22Rv1 (cell line): ENCODE measurements around the gene RNF181.

Experiments
- CTCF ChIP-seq: fragments of 450-650 bp; IDR thresholded peaks from 2 replicates; pipeline ENCODE4 v1.5.1; 2017; ENCODE audit warnings: mild to moderate bottlenecking
- ZFX ChIP-seq: fragments of 450-650 bp; IDR thresholded peaks from 2 replicates; pipeline ENCODE4 v1.6.1; 2017; ENCODE audit warnings: antibody characterized with exemption, borderline replicate concordance

DNA sequence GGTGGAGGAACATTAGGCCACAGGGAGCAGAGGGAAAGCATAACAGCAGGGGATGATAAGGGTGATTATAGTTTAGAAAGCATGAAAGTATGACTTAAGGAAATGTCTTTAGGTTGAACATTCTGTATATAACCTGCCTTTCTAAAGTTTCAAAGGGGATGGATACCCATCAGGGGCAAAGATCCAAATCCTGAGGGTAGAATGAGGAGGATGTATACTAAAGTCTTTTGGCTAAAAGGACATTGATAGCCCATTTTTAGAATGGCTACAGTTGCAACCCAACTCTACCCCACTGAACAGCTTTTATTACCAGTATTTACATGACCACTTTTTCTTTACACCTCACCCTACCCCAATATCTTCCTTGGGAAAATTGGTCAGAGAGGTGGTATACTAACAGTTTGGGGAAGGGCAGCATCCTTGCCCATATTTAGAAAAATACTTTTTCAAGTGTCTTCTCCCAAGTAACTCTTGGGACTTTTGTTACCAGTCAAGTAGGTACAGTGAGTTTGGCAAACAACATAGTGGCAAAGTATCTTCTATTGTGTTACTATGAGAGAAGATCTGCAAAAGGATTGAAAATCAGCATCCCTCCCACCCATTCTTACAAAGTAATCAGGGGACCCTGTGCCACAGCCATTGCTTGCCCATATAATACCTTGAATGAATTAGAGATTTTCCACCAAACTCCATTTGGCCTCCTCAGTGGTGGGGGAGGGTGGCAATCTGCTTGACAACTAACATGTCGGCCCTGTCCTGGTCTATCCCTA lies 48.3 kb upstream of the RNF181 start:
- no peak for TF ChIP-seq CTCF
- no peak for TF ChIP-seq ZFX
